OCI-M2 (cell line): Measurements from ENCODE around the gene VSTM2L.
"Not testable (repeated sequence)": the region's sequence is repeated elsewhere in the genome, so short reads cannot be mapped to it uniquely, and the experiment has no call there.

Experiments
- DNase-seq: peaks from one replicate; lab custom pipeline; 2025; ENCODE audit not compliant: unreplicated experiment; lab: John Stamatoyannopoulos, UW

VSTM2L gene

DNA sequence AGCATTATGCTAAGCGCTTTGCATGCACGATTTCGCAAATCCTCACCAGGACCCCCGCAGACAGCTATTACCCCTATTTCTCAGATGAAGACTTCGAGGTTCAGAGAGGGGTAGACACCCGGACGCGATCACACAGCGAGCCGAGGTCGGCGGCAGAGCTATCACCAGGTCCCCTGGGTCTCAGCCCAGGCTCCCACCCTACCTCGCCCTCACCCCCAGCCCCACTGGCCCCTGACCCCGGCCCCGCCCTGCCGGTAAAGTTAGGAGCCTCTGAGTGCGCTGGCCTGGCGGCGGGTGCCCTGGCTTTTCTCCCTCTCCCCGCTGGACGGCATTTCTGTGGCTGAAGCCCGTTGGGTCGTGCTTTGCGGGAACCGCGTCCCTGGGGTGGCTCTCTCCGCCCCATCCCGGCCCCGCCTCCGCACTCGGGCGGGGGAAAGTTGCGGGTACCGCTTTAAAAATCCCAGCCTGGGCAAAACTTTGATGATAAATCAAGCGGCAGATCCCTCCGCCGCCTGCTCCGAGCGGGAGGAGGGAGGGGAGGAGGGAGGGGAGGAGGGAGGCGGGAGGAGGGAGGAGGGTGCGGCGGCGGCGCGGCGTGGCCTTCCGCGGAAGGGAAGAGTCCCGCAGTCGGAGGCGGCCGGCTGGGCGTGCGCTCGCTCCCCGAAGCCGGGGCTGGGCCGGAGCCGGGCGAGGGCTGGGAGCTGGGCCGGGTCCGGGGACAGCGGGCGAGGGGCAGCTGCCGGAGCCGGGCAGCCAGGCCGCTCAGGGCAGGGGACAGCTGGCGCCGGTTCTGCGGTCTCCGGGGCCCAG is at the start of gene VSTM2L:
Gene VSTM2L (plus strand): TSS at position 624 of the 810 bp plus-strand sequence. CDS start 224 bp downstream, outside the sequence.
- no peak for DNase-seq

GRCh38 chr20:37853823-37854375 is 49.0 kb upstream of the VSTM2L start:
- DNase-seq = no peak

DNA sequence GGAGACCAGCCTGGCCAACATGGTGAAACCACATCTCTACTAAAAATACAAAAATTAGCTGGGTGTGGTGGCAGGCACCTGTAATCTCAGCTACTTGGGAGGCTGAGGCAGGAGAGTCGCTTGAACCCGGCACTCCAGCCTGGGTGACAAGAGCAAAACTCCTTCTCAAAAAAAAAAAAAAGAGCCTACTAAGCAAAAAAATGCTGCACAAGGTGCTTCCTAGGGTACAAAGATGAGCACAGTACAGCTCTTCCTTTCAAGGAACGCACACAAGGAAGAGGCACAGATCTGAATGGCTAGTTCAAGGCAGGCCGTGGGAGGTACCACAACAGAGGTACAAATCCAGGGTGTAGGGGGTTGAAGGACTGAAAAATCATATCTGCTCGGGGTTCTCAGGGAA is 46.9 kb upstream of the VSTM2L start:
- not testable (repeated sequence) for DNase-seq

DNA sequence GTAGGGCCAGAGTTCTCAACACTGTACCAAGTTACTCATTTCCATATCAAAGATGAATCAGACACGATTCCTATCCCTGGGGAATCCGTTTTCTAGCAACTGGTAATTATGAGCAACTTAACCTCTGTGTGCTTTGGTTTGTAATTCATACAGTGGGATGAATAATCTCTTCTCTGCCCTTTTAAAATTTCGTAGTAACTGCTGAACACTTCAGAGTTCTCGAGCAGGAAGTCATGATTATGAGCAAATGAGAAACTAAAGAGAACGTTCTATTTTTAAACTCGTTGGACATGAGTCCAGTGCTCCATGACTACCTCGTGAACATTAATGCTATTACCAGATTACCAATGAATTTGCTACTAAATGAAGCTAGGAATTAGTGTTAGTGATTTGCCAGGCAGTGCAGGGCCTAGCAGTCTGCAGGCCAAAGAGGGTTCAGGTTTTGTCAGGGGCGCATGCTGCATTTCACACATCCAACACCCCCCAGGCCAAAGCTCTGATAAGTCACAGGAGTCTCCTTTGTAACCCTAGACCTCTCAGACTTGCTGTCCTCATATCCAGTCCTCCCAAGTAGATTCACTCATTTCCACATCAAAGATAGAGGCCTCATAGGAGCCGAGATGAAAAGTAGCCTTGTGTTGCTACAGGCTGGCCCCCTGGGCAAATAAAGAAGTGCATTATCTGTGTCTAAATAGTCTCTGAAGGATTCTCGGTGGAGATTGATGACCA is 45.8 kb upstream of the VSTM2L start:
- no peak for DNase-seq

- no peak for DNase-seq
Observed at GRCh38 chr20:37859406-37860171, 43.3 kb upstream of the VSTM2L start.

GRCh38 chr20:37863289-37863688 is 39.6 kb upstream of the VSTM2L start:
- DNase-seq = no peak

- no peak for DNase-seq
Observed at GRCh38 chr20:37864298-37864697, 38.6 kb upstream of the VSTM2L start.

DNA sequence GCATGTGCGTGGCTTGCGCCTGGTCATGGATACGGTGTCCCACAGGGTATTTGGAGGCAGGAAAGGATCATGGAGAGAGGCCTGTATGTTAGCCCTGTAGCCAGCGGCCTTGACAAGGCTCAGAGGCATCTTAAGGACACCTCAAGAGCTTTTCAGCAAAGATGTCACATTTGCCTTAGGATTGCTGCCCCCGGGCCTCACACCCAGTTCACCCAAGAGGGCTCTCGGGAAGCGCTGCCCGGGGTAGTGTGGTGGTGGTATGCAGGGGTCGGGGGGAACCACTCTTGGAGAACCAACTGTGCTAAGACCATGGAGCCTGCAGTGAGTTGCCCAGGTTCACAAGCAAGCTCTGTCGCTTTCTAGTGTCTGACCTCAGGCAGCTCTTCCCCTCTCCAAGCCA is 36.9 kb upstream of the VSTM2L start:
- no peak for DNase-seq

DNA sequence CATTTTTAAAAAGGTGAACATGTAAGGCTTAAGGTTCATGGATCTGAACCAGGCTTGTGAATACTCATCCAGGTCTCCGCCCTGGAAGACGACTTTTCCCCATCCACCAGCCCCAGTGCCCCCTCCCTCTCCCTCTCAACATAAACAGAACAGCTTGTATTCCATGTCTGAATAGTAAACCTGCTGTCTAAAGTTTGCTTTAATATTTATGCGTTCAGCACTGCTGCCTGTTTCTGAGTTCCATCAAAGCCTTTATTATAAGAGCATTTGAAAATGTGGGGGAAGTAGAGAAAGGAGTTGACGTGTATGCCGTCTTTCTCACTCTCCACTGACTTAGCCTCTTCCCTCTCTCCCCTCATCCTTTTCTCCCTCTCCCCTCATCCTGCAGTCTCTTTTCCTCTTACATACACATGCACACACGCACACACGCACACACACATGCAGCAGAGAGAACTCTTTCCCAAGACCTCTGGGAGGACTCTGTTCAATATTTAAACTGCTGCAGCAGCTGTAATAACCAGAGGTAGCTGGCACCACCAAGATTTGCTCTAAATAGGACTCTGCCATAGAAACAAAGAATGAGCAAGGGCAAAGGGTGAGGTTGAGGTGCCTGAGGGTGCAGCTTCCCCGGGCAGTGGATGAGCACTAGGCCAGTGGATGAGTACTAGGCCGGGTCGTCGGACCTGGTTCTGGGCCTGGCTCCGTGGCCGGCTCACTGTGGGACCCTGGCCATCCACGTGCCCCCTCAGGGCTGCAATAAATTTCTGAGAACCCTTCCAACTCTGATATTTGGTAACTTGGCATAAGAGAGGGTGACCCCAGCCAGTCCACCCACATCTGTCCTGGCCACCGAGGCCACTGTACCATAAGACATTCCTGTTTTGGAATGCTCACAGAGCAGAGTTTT is 35.4 kb upstream of the VSTM2L start:
- DNase-seq = no peak

DNA sequence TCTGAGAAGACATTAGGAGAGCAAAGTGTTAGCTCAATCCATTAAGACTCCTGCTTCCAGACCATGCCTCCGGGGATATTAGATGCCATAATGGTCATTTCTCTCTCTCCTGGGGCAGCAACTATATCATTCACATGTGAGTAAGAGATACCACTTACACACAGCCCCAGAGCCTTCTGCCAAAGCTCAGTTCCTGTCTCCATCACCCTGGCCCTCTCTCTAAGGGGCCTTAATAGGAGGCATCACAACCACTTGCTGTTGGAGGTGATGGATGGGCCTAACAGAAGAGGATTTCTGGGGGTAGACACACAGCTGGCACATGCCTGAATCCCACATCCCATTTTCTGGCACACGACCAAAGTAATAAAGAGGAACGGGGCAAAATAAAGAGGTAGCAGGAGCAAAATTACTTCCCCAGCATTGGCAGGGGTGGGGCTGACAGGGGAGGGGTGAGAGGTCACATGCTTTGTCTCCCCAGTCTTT is 34.0 kb upstream of the VSTM2L start:
- no peak for DNase-seq

DNA sequence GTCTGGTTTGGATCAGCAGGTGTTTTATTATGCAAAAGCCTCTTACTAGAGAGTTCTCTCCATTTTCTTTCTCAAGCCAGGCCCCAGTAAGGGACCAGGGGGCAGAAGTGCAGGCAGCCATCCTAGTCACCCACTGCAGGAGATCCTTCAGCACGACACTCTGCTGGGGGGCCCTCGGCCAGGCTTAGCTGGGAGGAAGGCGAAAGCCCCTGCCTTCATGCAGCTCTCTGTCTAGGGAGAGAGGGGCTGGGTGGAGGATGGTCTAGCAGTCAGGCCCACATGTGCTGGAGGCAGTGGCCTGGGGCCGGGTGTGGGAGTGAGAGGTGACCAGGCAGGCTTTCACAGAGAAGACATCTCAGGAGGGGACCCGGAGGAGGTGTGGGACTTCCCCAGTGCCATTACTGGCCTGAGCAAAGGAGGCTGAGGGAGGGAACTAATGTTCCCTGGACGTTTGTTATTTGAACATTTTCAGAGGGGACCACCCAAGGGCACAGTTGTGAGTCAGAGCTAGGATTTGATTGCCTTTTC is 33.5 kb upstream of the VSTM2L start:
- DNase-seq = no peak

- DNase-seq = no peak
Observed at GRCh38 chr20:37870294-37870693, 32.6 kb upstream of the VSTM2L start.

DNA sequence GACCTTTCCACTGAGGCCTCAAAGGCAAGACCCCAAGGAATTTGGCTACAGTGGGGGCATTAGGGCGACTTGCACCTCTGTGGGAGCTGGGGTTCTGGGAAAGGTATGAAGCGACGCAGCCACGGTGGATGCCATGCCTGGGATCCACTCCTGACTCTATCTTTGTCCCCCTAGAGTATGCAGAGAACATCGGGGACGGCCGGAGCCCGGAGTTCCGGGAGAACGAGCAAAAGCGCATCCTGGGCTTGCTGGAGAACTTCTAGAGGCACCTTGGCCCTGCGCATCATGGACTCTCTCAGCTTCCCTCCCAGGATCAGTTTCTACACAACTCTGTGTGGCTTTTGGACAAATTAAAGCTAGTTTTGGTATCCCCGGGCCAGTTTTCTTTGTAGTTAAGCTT is 31.2 kb upstream of the VSTM2L start:
- DNase-seq = no peak

DNA sequence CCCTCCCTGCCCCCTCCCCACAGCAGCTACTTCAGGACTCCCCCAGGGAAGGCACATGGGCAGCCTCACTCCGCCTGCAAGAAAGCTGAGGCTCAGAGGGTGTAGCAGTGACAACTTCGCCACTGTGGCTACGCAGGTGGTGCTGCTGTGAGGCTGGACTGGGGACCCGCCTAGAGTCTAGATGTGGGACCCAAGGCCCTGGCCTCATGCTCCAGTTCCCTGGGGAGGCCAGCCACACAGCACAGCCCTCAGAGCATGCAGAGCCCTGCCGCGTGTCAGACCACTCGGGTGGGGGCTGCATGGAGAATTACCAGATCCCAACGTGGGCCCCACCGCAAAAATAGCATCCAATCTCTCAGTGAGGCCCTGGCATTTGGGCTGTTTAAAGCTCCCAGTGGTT is 30.8 kb upstream of the VSTM2L start:
- DNase-seq = no peak

- no peak for DNase-seq
Observed at GRCh38 chr20:37873884-37874283, 29.0 kb upstream of the VSTM2L start.

DNA sequence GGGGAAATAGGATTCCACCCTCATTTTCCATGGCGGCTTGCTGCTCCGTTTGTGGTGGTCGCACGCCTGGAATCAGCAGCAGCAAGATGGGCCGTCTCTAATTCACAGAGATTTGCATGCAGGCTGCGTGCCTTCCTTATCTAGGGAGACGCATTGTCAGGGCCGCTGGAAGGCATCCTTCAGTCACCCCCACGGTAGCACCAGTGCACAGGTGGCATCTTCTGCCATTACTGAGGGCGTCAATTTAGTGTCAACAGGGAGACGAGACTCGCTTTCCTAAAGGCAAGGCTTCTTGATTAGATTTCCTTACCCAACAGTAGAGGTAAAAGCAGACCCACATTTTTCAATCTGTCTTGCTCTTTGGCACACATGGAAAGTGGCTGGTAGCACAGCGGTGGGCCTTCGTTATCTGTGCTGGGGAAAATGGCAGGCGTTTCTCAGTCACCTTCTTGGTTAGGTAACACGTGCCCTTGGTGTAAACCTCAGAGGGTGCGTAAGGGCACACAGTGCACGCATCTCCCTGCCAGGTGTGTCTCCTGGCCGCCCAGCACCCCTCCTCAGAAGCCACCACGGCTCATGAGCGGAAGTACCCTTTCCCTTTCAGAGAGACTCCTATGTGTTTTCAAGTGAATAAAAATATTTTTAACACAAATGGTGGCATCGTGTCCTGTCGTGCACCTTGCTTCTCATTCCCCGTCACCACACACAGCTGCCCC is 27.3 kb upstream of the VSTM2L start:
- no peak for DNase-seq

DNA sequence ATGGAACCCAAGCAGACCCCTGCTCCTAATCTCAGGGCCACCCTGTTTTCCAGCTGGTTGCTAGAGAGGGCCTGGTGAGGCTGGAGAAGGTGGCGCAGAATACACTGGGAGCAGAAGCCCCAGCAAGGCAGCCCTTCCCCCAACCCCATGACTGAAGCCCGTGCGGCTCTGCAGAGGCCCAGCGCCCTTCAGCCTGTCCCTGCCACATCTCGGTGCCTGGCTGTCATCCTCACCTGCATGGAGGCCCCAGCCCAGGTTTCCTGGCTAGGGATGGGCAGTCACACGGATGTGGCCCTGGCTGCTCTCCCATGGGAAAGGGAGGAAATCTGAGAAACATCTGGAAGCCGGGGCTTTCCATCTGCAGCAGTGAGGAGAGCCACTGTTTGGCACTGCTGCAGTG is 26.1 kb upstream of the VSTM2L start:
- no peak for DNase-seq

DNA sequence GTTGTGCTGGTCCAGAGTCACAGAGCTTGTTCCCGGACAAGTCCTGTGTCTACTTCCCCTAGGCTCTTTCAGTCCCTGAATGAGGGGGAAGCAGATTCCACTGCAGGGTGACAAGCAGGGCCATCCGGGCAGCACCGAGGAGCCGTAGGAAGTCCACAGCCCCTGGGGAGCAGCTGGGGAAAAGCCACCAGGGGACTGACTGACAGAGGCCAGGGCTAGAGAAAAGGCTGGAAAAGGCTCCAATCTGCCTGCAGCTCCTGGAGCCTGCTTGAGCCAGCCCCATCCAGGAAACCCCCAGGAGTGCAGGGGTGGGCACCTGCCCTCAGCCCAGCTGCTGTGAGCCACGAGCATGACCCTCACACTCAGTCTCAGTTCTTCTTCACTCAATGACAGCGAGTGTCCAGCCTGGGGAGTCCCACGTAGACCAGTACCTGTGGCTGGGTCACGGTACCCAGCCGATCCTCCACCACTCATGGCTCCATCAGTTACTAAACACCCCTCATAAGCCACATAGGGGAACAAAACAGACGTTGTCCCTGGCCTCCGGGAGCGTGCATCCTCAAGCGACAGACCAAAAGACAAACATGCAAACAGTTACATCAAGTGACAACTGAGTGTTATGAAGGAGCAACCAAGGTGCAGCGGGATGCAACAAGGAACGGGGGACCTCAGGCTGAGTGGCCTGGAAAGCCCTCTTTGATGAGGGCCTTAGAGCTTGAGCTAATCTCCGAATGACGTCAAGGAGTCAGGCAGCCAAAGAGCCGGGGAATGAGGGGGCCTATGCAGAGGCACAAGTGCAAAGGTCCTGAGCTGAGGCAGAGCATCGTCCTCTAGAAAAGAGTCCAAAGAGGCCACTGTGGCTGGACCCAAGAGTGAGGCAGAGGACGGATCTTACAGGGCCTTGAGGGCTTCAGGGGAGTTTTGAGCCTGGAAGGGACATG is 24.8 kb upstream of the VSTM2L start:
- DNase-seq = no peak
